ENCODE data around the gene SOS1.

SOS1 gene

DNA sequence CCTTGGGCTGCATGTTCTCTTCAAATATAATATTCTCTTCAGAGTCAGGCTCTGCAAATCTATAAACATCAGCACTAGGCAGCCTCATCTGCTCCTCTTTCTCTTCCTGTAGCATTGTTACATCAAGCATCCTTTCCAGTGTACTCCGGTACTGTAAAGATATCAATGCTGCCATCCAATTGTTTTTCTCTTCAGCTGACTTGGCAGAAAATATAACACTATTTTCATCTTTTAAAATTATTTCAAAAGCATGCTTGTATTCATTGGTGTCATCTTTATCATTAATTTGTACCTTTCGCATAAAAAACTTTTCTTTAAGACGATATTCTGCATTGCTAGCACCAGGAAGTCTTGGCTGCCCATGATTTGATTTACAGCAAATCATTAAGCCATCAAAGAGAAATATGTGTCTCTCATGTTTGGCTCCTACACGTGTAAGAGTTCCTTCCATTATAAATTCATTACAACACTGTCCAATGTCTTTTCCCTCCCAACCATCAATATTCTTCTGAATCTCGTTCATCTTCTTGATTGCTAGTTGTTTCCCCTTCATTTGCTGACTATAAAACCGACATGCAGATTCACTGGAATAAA is 98.1 kb downstream of the SOS1 start:
- no peak for DNase-seq

DNA sequence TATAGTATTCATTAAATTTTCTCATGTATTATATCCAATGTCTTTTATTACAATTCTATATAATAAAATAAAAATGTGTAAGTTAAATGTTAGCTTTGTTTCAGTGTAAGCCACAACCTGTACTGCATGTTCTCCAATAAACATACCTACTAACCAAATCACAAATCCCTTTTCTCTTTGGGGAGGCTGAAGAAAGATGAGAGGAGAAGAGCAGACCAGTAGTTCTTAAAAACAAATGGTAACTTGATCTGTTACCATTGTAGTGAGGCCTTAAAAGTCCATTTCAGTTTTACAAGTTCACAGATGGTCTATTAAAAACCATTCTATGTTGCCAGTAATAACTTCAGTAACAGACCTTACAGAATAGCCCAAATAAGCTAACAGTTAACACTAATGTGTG is 100.5 kb downstream of the SOS1 start:
- no peak for DNase-seq

- DNase-seq = no peak
Measured at GRCh38 chr2:39018638-39019037, 102.2 kb downstream of the SOS1 start.

DNA sequence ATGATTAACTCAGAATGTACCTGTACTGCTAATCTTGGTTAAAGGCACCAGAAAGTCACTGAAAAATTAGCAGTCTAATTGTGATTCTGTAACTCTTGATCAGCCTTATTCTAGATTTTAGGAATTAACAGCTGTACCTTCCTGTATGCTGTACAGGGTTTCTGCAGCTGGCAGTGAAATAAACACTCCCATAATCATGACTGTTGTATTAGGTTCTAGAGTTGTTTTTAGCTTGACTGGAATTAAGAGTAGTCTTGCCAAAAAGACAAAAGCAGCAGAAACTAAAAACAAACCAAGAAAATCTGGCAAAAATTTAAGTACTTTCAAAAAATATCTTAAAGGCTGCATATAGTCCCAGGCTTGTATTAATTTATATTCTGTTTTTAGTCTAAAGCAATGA is 103.5 kb downstream of the SOS1 start:
- DNase-seq = no peak

DNA sequence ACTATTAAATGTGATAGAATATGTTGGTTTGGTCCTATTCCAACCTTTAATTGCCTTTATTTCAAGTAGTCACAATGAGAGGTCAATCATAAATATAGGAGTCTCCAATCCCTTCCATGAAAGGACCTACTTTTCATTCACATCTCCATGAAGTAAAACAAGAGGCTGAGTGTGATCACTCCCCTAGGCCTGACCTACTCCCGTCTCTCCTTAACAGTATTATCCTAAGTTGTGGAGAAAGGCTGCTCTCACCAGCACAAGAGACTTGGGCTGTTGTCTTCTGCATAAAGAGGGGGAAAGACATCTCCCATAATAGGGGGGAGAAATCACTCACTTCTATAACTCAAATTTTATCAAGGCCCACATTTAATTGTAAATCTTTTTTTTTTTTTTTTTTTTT is 105.4 kb downstream of the SOS1 start:
- DNase-seq = no peak

- no peak for DNase-seq
Measured at GRCh38 chr2:39013871-39014270, 107.0 kb downstream of the SOS1 start.

GRCh38 chr2:39008665-39009064 is 112.2 kb downstream of the SOS1 start:
- DNase-seq = no peak

DNA sequence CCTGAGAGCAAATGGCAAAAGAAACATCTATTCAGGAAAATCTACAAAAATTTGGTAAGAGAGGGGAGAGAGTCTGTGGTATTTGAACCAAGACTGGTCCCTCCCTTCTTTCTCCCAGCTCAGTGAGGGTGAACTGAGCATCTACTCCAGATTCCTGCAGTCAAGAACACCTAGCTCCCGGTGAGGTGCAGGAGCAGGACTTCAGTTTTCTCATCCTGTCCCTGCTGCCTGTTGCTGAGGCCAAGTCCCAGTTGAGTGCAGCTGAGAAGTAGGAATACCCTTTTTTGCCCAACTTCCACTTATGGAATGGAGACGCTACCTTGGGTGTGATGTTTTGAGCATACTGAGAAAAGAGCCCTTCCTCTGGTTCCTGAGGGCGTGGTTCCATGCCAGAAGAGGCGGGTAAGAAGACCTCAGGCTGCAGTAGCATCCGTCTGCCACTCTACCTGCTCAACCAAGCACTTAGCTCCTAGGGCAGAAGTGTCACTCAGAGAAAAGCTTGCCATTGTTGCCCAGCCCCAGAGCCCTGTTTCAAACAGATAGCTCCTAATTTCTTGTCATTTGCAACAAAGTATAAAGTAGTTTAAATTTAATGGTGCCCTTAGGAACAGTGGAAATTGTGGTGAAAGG is 112.9 kb downstream of the SOS1 start:
- DNase-seq = no peak

DNA sequence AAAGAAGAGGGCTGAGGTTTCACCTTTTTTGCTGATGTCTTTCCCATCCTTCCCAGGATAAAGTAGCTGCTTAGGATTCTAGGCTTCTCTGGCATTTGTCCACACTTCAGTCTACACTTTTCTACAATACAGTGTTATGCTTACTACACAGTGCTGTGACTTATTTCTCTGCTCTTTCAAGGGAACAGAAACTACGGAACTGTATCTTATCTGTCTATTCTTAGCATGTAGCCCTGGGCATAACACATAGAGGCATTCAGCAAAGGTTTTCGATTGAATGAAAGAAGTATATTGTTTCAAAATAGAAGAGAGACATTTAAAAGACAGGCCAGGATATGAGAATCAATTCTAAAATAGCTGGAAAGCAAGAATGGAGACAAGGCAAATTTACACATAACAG is 120.3 kb downstream of the SOS1 start:
- no peak for DNase-seq

DNA sequence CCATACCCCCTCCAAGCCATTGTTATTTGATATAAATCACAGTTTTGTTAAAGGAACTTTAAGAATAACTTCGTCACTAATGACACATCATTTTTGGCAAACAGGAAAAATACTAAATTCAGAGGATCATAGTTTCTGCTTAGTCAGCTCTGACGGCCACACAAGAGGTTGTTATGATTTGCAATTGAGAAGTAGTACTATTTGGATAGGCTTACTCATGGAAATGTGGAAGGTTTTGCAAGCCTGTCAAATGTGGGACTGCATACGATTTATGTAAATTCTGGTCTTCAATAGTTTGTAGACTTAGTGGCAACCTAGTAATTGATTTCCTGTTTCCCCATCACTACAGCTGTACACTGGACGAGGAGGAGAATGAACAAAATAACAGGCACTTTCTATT is 123.1 kb downstream of the SOS1 start:
- DNase-seq = no peak

- no peak for DNase-seq
Measured at GRCh38 chr2:38991899-38992298, 129.0 kb downstream of the SOS1 start.

GRCh38 chr2:38988716-38989115 is 132.1 kb downstream of the SOS1 start:
- DNase-seq = no peak

- DNase-seq = no peak
Measured at GRCh38 chr2:38982498-38982897, 138.4 kb downstream of the SOS1 start.

- DNase-seq = no peak
Measured at GRCh38 chr2:38981670-38982357, 139.0 kb downstream of the SOS1 start.

DNA sequence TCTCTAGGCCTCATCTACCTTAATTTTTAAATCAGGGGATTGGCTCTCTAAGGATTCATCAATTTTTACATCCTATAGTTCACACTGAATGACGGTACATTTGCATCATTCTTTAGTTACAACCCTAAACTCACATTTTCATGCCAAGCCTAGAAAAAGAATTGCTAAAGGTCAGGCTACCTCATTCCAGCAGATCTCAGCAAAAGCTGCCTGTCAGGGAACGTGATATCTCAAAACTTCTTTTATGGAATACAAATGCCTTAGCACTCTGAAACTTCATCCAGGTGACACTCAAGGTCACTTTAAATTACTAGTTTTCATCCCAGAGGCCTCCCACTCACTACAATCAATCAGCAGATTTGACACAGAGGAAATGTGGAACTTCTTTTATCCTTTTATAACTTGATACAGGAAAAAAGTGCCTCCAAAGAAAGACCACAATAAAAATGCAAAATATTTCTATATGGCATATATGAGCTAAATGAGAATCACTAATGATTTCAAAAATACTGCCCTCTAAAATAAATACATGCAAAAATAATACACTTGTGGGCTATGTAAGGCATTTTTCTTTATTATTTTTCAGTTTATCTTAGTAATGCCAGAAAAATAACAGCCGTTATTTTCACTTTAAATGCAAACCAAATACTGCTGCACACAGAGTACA is 139.7 kb downstream of the SOS1 start:
- no peak for DNase-seq

- no peak for DNase-seq
Measured at GRCh38 chr2:38978908-38979307, 141.9 kb downstream of the SOS1 start.

GRCh38 chr2:38978296-38978903 is 142.5 kb downstream of the SOS1 start:
- DNase-seq = no peak

- no peak for DNase-seq
Measured at GRCh38 chr2:38977047-38977446, 143.8 kb downstream of the SOS1 start.

- DNase-seq = no peak
Measured at GRCh38 chr2:38975042-38975441, 145.8 kb downstream of the SOS1 start.

DNA sequence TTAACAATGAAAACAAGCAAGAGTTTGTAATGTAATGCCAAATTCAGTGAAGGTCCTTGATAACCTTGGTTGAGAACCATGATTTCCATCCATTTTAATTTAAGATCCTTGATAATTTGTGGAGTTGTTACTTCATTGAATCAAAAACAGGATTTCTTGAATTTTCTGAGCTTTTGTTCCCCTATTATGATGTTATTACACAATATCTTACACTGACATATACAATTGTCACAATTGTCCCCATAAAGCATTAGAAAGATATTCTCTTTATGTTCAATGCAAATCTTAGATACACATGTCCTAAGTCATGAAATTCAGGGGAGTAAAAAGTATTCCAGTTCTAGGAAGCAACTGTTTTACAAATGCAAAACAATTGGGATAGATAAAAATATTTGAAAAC is 147.6 kb downstream of the SOS1 start:
- no peak for DNase-seq

DNA sequence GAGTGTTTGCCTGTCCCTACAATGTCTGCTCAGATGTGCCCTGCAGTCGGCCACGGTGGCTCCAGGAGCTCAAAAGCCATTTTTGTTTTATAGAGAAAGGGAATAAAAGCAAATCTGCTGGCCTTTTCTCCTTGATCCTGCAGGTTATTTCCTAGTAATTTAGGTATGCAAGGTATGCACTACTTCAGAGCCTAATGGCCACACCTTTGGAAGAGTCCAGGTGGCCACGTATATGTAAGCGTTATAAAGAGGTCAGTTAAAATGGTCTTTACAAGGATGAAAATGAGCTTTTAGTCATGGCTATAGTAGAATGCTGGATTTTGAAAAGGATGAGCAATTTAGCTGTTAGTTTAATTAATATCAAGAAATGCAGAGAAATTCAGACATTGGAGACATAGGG is 149.5 kb downstream of the SOS1 start:
- DNase-seq = no peak

GRCh38 chr2:38968021-38968420 is 152.8 kb downstream of the SOS1 start:
- no peak for DNase-seq

DNA sequence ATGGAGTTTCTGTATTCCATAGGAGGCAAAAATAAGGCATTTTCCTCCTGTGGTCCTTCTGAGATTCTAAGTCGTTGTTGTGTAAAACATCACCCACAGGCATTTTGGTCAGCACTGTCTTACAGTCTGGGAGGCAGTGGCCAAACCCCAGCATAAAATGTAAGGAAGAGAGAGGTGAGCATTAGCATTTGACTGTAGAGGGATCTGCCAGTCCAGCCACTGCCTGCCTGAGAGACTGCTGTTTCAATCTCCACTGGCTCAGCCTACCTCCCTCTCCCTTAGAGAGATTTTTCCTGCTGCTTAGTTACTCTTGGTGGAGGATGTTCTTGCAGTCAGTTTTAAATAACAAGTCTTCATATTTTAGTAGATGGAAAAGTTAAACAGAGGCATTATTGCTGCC is 154.2 kb downstream of the SOS1 start:
- DNase-seq = no peak

GRCh38 chr2:38966006-38966405 is 154.8 kb downstream of the SOS1 start:
- no peak for DNase-seq
